Large intestine (tissue), 3 donors: ENCODE results near the gene NTHL1. TPM values are rescaled to one million over a fixed set of nuclear protein-coding genes. Genes with fewer than 3 reads are reported as not detected.

Source experiments
- DNase-seq, 2 donors: peaks; one replicate each; pipeline versions ENCODE4 v3.0.0 to v3.0.0-alpha.2; 2013
- H3K27ac ChIP-seq: one replicate; pipeline ENCODE4 v1.5.1; 2013; ENCODE audit warnings: low read length
- H3K27me3 ChIP-seq: 2 replicates; pipeline ENCODE4 v1.6.1; 2013; ENCODE audit warnings: low read length; ENCODE audit not compliant: control insufficient read depth, insufficient read depth
- H3K36me3 ChIP-seq: 2 replicates; pipeline ENCODE4 v1.6.1; 2013; ENCODE audit warnings: low read length; ENCODE audit not compliant: control insufficient read depth, insufficient read depth
- H3K4me1 ChIP-seq: one replicate; pipeline ENCODE4 v1.6.1; 2013; ENCODE audit warnings: low read length; ENCODE audit not compliant: control insufficient read depth, insufficient read depth
- H3K4me3 ChIP-seq: one replicate; pipeline ENCODE4 v1.5.1; 2013; ENCODE audit warnings: low read length
- H3K9me3 ChIP-seq: one replicate; pipeline ENCODE4 v1.6.1; 2013; ENCODE audit warnings: mild to moderate bottlenecking, low read depth, low read length, moderate library complexity; ENCODE audit not compliant: control insufficient read depth
- whole genome bisulfite sequencing: methylation state at CpG from one replicate; pipeline ENCODE4 v1.1.5; 2013; ENCODE audit warnings: low lambda C conversion rate; ENCODE audit not compliant: insufficient coverage; 5-methylcytosine and 5-hydroxymethylcytosine counted together
- polyA plus RNA-seq: library from polyadenylated mRNA; unstranded; fragments of 120-200 nt; gene quantifications from one replicate; pipeline ENCODE4 v1.2.1, GENCODE V29; 2013

The NTHL1 gene
- polyA plus RNA-seq, 1 donor, result 15.6 TPM

- Histone ChIP-seq H3K27me3 (no peaks in the 10 kb centered on the region), H3K36me3 (peaks cover 29% of the 10 kb centered on the region), H3K9me3 (no peaks in the 10 kb centered on the region), H3K27ac (peak overlapping the region; percentile 45), H3K4me1 (peaks cover 43% of the 10 kb centered on the region), H3K4me3 (peak overlapping the region; percentile 71)
- DNase-seq, result no peak
- no CpG with 5 or more reads among the region's 16 CpGs for WGBS
Measured at GRCh38 chr16:2007081-2007836, 40.4 kb downstream of the NTHL1 start.

- no peak for DNase-seq
- peaks cover 39% of the 10 kb centered on the region for H3K36me3 ChIP-seq
- H3K27ac ChIP-seq, result no peak overlapping the region
- no peaks in the 10 kb centered on the region for H3K27me3 ChIP-seq
- no peak overlapping the region for H3K4me3 ChIP-seq
- H3K4me1 ChIP-seq, result peaks cover 43% of the 10 kb centered on the region
- no peaks in the 10 kb centered on the region for H3K9me3 ChIP-seq
- no CpG with 5 or more reads among the region's 8 CpGs for WGBS
Measured at GRCh38 chr16:2006317-2006716, 41.3 kb downstream of the NTHL1 start.

GRCh38 chr16:2005646-2006045 is 42.0 kb downstream of the NTHL1 start:
- Histone ChIP-seq H3K4me1 (peaks cover 43% of the 10 kb centered on the region), H3K4me3 (no peak overlapping the region), H3K9me3 (no peaks in the 10 kb centered on the region), H3K27ac (no peak overlapping the region), H3K27me3 (no peaks in the 10 kb centered on the region), H3K36me3 (peaks cover 45% of the 10 kb centered on the region)
- DNase-seq, result no peak
- WGBS, result no CpG with 5 or more reads among the region's 21 CpGs

- H3K27ac ChIP-seq, result no peak overlapping the region
- WGBS, result no CpG with 5 or more reads among the region's 34 CpGs
Measured at GRCh38 chr16:2004795-2005517, 42.7 kb downstream of the NTHL1 start.

GRCh38 chr16:2003827-2004641 is 43.6 kb downstream of the NTHL1 start:
- H3K27ac ChIP-seq, result peak overlapping the region; percentile 39
- no CpG with 5 or more reads among the region's 36 CpGs for WGBS
- H3K27me3 ChIP-seq, result no peaks in the 10 kb centered on the region
- no peaks in the 10 kb centered on the region for H3K9me3 ChIP-seq
- H3K4me1 ChIP-seq, result peaks cover 36% of the 10 kb centered on the region
- peak overlapping the region; percentile 17 for H3K4me3 ChIP-seq
- DNase-seq, result peak; percentile 85 to 86
- H3K36me3 ChIP-seq, result peaks cover 61% of the 10 kb centered on the region

More at GRCh38 chr16:2004795-2005517, 42.7 kb downstream of the NTHL1 start:
- Histone ChIP-seq H3K27me3 (no peaks in the 10 kb centered on the region), H3K9me3 (no peaks in the 10 kb centered on the region), H3K4me1 (peaks cover 36% of the 10 kb centered on the region), H3K4me3 (no peak overlapping the region), H3K36me3 (peaks cover 52% of the 10 kb centered on the region)
- DNase-seq, result no peak

GRCh38 chr16:2003231-2003826 is 44.3 kb downstream of the NTHL1 start:
- peaks cover 68% of the 10 kb centered on the region for H3K36me3 ChIP-seq
- WGBS, result no CpG with 5 or more reads among the region's 8 CpGs

GRCh38 chr16:2002406-2003230 is 45.0 kb downstream of the NTHL1 start:
- Histone ChIP-seq H3K27ac (no peak overlapping the region), H3K9me3 (no peaks in the 10 kb centered on the region), H3K36me3 (peaks cover 71% of the 10 kb centered on the region), H3K4me1 (peaks cover 24% of the 10 kb centered on the region), H3K27me3 (no peaks in the 10 kb centered on the region), H3K4me3 (no peak overlapping the region)
- no CpG with 5 or more reads among the region's 47 CpGs for WGBS
- no peak for DNase-seq

More at GRCh38 chr16:2003231-2003826, 44.3 kb downstream of the NTHL1 start:
- no peaks in the 10 kb centered on the region for H3K9me3 ChIP-seq
- H3K4me1 ChIP-seq, result peaks cover 31% of the 10 kb centered on the region
- no peaks in the 10 kb centered on the region for H3K27me3 ChIP-seq
- DNase-seq, result no peak
- no peak overlapping the region for H3K4me3 ChIP-seq
- no peak overlapping the region for H3K27ac ChIP-seq

- no CpG with 5 or more reads among the region's 53 CpGs for WGBS
- Histone ChIP-seq H3K4me3 (no peak overlapping the region), H3K9me3 (no peaks in the 10 kb centered on the region), H3K27me3 (no peaks in the 10 kb centered on the region), H3K36me3 (peaks cover 78% of the 10 kb centered on the region), H3K27ac (no peak overlapping the region), H3K4me1 (peaks cover 15% of the 10 kb centered on the region)
- DNase-seq, result no peak
Measured at GRCh38 chr16:2001456-2002355, 45.9 kb downstream of the NTHL1 start.

GRCh38 chr16:2001035-2001434 is 46.6 kb downstream of the NTHL1 start:
- no peaks in the 10 kb centered on the region for H3K9me3 ChIP-seq
- H3K27ac ChIP-seq, result no peak overlapping the region
- H3K4me1 ChIP-seq, result peaks cover 13% of the 10 kb centered on the region
- WGBS, result no CpG with 5 or more reads among the region's 19 CpGs
- no peak overlapping the region for H3K4me3 ChIP-seq
- no peaks in the 10 kb centered on the region for H3K27me3 ChIP-seq
- no peak for DNase-seq
- peaks cover 78% of the 10 kb centered on the region for H3K36me3 ChIP-seq
